ENCODE results near the gene DPP7.

GRCh38 chr9:137141976-137142936 is 27.7 kb upstream of the DPP7 start:
- TF ChIP-seq GATA2 (IDR thresholded peaks at IDR 0.05; ENCODE audit: low read depth, low read length) (no peak), GATA3 (IDR thresholded peaks at IDR 0.05; ENCODE audit: low read depth, low read length) (no peak)
